Stimulated activated CD4-positive, alpha-beta T cell treated with anti-CD3 and anti-CD28 coated beads, Interleukin-12 subunit alpha, Interleukin-12 subunit beta, amount 100 ng/mL, for 24 hours (primary cell): ENCODE results near the gene ENO2.

Experiments used
- DNase-seq, 2 experiments: peaks; one replicate each; pipeline ENCODE4 v3.0.0-alpha.2; 2020; ENCODE audit warnings: low read depth in 2 of 2

The ENO2 gene

DNA sequence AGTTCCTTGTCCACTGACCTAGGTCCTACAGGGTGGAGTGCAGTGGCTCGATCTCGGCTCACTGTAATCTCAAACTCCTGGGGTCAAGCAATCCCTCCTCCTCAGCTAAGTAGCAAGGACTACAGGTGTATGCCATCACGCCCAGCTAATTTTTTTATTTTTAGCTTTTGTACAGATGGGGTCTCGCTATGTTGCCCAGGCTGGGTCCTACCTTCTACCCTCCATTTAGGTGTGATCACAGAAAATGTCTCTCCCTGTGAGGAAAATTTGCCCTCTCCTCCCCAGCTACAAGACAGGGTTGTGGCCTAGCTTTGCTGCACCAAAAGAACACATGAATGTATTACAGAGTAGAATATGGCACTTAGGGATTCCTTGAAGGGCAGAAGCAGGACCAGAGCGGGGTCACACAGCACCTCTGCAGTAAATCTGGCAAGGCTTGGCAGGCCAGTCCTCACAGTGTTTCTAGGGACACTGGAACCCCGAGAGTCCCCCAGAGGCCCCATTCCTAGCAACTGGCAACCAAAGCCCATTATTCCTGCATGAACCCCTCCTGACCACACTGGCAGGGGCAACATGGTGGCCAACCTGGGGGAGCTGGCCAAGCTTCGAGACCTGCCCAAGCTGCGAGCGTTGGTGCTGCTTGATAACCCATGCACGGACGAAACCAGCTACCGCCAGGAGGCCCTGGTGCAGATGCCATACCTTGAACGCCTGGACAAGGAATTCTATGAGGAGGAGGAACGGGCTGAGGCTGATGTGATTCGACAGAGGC, 2.0 kb upstream of the ENO2 start:
- DNase-seq = no peak

- DNase-seq = no peak
Observed at GRCh38 chr12:6914947-6915788, 788 bp downstream of the ENO2 start.

GRCh38 chr12:6915789-6916285, 1.5 kb downstream of the ENO2 start:
- DNase-seq = no peak

GRCh38 chr12:6916426-6917200, 2.2 kb downstream of the ENO2 start:
- no peak for DNase-seq

DNA sequence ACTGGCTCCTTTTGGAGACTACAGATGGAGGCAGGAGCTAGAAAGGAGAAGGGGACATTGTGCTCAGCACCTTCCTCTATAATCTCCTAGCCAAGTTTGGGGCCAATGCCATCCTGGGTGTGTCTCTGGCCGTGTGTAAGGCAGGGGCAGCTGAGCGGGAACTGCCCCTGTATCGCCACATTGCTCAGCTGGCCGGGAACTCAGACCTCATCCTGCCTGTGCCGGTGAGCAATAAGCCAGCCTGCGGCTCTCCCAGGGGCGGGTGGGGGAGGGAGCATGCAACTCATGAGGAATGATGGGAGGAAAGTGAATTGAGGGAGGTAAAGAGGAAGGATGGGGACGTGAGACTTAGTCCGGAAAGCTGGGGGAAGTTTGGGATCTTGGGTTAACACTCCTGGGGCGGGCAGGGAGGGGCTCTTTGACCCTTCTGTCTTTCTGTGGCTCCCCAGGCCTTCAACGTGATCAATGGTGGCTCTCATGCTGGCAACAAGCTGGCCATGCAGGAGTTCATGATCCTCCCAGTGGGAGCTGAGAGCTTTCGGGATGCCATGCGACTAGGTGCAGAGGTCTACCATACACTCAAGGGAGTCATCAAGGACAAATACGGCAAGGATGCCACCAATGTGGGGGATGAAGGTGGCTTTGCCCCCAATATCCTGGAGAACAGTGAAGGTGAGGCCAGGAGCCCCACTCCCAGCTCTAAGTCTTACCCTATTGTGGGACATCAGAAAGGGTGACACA, 3.3 kb downstream of the ENO2 start:
- no peak for DNase-seq

- no peak for DNase-seq
Observed at GRCh38 chr12:6919588-6919987, 5.2 kb downstream of the ENO2 start.

GRCh38 chr12:6921539-6921938, 7.2 kb downstream of the ENO2 start:
- no peak for DNase-seq

DNA sequence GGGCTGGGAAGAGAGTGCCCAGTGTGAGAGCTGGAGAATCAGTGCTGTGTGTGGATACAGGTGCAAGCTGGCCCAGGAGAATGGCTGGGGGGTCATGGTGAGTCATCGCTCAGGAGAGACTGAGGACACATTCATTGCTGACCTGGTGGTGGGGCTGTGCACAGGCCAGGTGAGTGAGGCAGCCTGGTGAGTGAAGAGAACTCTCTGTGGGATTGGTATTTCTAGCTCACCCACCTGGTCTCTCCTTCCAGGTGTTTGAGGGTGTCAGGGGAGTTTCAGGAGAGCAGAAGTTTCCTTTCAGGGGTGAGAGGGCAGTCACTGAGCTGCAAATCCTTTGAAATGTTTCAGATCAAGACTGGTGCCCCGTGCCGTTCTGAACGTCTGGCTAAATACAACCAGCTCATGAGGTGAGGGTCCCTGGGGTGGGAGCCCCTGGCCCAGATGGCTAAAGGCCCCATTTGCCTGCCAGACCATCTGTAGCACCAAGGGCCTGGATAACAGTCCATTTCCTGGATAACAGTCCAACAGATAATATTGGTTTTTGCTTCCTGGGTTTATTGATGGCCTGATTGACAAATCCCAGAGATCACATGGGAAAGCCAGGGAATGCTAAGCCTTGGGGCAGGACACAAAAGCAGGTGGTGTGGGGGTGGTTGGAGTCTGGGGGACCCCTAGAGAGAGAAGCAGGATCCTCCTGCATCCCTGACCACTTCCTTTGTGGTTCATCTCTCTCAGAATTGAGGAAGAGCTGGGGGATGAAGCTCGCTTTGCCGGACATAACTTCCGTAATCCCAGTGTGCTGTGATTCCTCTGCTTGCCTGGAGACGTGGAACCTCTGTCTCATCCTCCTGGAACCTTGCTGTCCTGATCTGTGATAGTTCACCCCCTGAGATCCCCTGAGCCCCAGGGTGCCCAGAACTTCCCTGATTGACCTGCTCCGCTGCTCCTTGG, 7.9 kb downstream of the ENO2 start:
- DNase-seq = no peak

GRCh38 chr12:6923003-6923732, 8.8 kb downstream of the ENO2 start:
- DNase-seq = no peak

DNA sequence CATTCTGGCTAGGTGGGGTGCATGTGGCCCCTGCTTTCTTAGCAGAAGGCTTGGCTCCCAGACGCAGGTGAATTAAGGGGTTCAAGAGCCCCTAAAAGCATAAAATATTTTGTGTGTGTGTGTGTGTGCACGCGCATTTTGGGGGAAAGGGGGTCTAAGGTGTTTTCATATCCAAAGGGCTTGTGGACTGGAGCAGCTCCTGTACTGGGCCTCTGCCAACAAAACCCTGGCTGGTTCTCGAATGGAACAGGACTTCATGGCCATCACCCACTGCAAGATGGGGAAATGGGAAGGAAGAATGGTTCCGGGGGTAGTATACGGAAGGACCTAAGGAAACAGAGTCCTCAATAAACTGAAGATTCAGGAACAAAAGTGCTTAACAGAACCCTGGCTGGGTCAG, 9.5 kb downstream of the ENO2 start:
- DNase-seq = no peak

DNA sequence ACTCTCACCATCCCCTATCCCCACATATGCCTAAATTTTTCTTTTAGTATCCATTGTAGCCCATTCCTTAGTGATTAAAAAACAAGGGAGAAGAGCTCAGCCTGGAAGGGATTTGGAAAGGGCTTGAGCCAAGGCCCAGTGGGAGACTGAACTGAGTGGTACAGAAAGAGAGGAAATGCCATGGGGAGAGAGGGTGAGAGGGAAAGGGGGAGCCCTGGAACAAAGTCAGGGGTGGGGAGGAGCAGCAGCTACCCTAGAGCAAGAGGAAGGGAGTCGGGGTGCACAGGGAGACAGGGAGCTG, 10.8 kb downstream of the ENO2 start:
- no peak for DNase-seq

DNA sequence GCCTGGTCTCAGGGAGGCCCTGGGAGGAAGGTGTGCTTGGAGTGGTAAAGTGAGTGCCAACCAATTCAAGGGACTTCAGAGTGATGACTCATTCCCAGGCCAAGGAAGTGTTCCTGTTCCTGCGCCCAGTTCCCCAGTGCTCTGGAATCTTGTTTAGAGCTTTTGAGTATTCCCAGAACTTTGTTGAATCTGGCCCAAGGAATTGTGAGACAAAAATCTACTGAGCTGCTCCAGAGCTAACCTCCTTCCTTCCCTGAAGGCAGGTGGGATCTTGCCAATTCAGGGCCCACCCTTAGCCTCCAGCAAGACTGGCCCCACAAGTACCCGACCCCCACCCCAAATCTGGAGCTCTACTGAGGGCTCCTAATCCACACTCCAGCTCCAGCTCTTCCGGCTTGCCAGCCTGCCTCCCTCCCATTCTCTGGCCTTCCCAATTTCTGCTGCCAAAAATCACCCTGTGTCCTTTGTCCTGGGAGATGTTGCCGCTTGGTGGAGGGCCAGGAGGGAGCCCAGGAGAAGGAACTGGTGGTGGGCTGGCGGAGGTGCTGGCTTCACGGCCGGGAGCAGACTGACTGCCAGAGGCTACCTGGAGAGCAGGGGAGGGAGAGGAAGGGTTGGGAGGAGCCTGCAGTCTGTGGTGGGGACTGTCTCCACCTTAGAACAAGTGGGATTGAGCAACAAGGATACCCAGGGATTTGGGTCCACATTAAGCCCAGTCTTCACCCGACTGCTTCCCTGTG, 11.3 kb downstream of the ENO2 start:
- no peak for DNase-seq

- no peak for DNase-seq
Observed at GRCh38 chr12:6927379-6928021, 13.1 kb downstream of the ENO2 start, which contains the start of gene ATN1. ATN1 (plus strand) TSS chr12:6927959; CDS start chr12:6934002, 6,043 bp downstream.

GRCh38 chr12:6928022-6928702, 13.8 kb downstream of the ENO2 start:
- no peak for DNase-seq

DNA sequence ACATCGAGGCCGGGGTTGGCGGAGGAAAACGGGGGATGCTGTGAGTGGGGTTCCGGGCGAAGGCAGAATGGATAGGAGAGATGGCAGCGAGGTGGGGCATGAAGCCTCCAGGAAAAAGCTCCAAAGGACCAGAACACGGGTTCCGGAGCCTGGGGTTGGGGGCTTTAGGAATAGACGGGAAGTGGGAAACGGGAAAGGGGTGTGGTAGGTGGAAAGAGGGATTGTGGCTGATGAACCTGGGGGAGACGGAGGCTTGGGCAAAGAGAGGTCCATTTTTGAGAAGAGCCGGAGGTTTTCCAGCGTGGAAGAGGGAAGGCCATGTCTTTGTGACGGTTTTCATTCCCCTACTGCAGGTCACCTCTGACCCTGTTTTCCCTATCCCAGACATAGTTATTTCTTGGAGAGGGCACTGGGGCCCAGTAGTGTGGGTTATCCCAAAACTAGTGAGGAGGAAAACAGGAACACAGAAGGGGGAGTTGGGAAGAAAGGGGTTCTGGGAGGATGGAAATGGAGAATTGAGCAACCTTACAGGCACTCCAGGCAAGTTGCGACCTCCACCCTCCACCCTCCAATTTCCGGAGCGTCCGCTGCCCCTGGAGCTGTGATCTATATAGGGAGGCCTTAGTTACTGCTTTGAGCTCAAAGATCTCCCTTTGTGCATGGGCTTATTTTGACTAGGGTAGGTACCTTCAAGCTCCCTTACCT, 14.5 kb downstream of the ENO2 start:
- no peak for DNase-seq

- no peak for DNase-seq
Observed at GRCh38 chr12:6929466-6930452, 15.4 kb downstream of the ENO2 start.
